MM.1S (cell line): ENCODE results near the gene C19orf53.

Experiments
- EZH2 ChIP-seq: fragments of 300-600 bp; sonication (generic); optimal IDR thresholded peaks from 2 replicates; pipeline ENCODE3; 2017; ENCODE audit warnings: low read depth, mild to moderate bottlenecking, antibody characterized with exemption, low read length, mixed read lengths
- EZH2phosphoT487 ChIP-seq: fragments of 300-600 bp; sonication (generic); IDR thresholded peaks from 2 replicates; pipeline ENCODE4 v1.6.1; 2018; ENCODE audit warnings: antibody characterized with exemption, low read length
- TF ChIP-seq, protein P1 (sequence below): fragments of 300-600 bp; sonication (generic); IDR thresholded peaks from 2 replicates; pipeline ENCODE4 v1.5.1; 2016; ENCODE audit warnings: antibody characterized with exemption, low read length, mixed read lengths

DNA sequence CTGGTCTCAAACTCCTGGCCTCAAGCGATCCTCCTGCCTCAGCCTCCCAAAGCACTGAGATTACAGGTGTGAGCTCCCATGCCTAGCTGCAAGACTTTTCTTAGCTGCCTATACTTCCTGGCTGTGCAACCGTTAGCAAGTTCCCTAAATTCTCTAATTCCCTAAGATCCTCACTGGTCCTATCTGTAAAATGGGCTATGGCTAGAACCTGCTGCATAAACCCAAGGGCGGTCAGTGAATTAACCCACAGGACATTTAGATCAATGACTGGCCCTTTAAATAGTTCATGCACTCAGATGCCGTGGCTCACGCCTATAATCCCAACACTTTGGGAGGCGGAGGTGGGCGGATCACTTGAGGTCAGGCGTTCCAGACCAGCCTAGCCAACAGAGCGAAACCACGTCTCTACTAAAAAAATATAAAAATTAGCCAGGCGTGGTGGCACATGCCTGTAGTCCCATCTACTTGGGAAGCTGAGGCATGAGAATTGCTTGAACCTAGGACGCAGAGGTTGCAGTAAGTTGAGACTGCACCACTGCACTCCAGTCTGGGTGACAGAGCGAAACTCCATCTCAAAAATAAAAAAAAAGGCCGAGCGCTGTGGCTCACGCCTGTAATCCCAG lies 4.1 kb upstream of the C19orf53 start:
- TF ChIP-seq, protein P1, sequence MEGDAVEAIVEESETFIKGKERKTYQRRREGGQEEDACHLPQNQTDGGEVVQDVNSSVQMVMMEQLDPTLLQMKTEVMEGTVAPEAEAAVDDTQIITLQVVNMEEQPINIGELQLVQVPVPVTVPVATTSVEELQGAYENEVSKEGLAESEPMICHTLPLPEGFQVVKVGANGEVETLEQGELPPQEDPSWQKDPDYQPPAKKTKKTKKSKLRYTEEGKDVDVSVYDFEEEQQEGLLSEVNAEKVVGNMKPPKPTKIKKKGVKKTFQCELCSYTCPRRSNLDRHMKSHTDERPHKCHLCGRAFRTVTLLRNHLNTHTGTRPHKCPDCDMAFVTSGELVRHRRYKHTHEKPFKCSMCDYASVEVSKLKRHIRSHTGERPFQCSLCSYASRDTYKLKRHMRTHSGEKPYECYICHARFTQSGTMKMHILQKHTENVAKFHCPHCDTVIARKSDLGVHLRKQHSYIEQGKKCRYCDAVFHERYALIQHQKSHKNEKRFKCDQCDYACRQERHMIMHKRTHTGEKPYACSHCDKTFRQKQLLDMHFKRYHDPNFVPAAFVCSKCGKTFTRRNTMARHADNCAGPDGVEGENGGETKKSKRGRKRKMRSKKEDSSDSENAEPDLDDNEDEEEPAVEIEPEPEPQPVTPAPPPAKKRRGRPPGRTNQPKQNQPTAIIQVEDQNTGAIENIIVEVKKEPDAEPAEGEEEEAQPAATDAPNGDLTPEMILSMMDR = no peak
- TF ChIP-seq EZH2 (no peak), EZH2phosphoT487 (no peak)
